HCT116 (cell line): ENCODE results near the gene PLCB1. TPM values are rescaled to one million over a fixed set of nuclear protein-coding genes. Genes with fewer than 3 reads are reported as not detected.

Experiments used
- ATAC-seq: fragments of 200-7000 bp; cut with Tn5 transposase; 2 replicates; pipeline ENCODE4 v1.9.1; 2020; ENCODE audit warnings: mild to moderate bottlenecking, moderate library complexity
- BruUV-seq: library from RNA; stranded (reverse); fragments of 400-500 nt; replicated peaks from 2 replicates; lab custom pipeline; 2021; lab: Mats Ljungman, UMichigan
- CTCF ChIA-PET: fragments of 300-600 bp; sonication (Branson Sonifier 250); formaldehyde crosslinking; loops from one replicate; lab custom pipeline; 2021; ENCODE audit warnings: antibody characterized with exemption; lab: Charles Lee
- POLR2A ChIA-PET: fragments of 300-600, 350-600 bp; sonication (Branson Sonifier 250); formaldehyde crosslinking; loops from one replicate; lab custom pipeline; 2021; ENCODE audit warnings: antibody characterized with exemption; lab: Charles Lee
- RAD21 ChIA-PET, 2 experiments: fragments of 300-600 bp; sonication (Branson Sonifier 250); formaldehyde crosslinking; loops; one replicate each; lab custom pipeline; 2023; ENCODE audit warnings: low total read pairs in 2 of 2; ENCODE audit not compliant: uncharacterized antibody in 2 of 2, unreplicated experiment in 2 of 2, low non-redundant PET in 1 of 2; lab: Charles Lee
- DNase-seq: peaks from one replicate; pipeline ENCODE4 v3.0.0-alpha.2; 2010; ENCODE audit warnings: low read depth, low spot score
- H2AFZ ChIP-seq: fragments of 200-600 bp; shearing (Covaris generic), sonication (generic); 2 replicates; pipeline ENCODE4 v1.6.1; 2017; ENCODE audit warnings: low read depth, mixed run types, mixed read lengths, antibody characterized with exemption, low read length; ENCODE audit not compliant: poor library complexity, severe bottlenecking
- H3K27ac ChIP-seq: 2 replicates; pipeline ENCODE4 v1.5.1; 2012; ENCODE audit warnings: low read depth, low read length
- H3K27me3 ChIP-seq: fragments of 200-600 bp; sonication (generic); 2 replicates; pipeline ENCODE4 v1.6.1; 2016; ENCODE audit warnings: mixed run types, low read length, mixed read lengths; ENCODE audit not compliant: insufficient read depth
- H3K36me3 ChIP-seq, 2 experiments: fragments of 200-500 bp in 1 of 2; fragments of 200-600 bp in 1 of 2; sonication (Bioruptor generic) in 1 of 2; sonication (generic) in 1 of 2; 2 replicates each; pipeline versions ENCODE4 v1.5.1 to v1.6.1; 2014 to 2016; ENCODE audit warnings: low read length in 2 of 2, inconsistent platforms in 1 of 2, mixed read lengths in 1 of 2, mixed run types in 1 of 2; ENCODE audit not compliant: insufficient read depth in 2 of 2, control insufficient read depth in 1 of 2
- H3K4me1 ChIP-seq, 2 experiments: fragments of 200-600 bp in 1 of 2; sonication (generic) in 1 of 2; 2 replicates each; pipeline versions ENCODE4 v1.5.1 to v1.6.1; 2012 to 2017; ENCODE audit warnings: low read length in 2 of 2, inconsistent platforms in 1 of 2, mild to moderate bottlenecking in 1 of 2, mixed read lengths in 1 of 2, mixed run types in 1 of 2, moderate library complexity in 1 of 2; ENCODE audit not compliant: insufficient read depth in 2 of 2, control insufficient read depth in 1 of 2
- H3K4me2 ChIP-seq: fragments of 200-600 bp; sonication (generic); 2 replicates; pipeline ENCODE4 v1.6.1; 2017; ENCODE audit warnings: mixed run types, low read length, mixed read lengths
- H3K4me3 ChIP-seq, 2 experiments: fragments of 200-600 bp in 1 of 2; sonication (generic) in 1 of 2; replicated peaks in 1 of 2; 2 replicates each; pipeline ENCODE4 v1.5.1; 2011 to 2016; ENCODE audit warnings: low read length in 2 of 2, control low read depth in 1 of 2, low read depth in 1 of 2, mild to moderate bottlenecking in 1 of 2, mixed read lengths in 1 of 2, mixed run types in 1 of 2
- H3K79me2 ChIP-seq: fragments of 200-600 bp; sonication (generic); 2 replicates; pipeline ENCODE4 v1.6.1; 2017; ENCODE audit warnings: mild to moderate bottlenecking, mixed run types, low read length, moderate library complexity, mixed read lengths; ENCODE audit not compliant: insufficient read depth
- H3K9ac ChIP-seq: fragments of 200-600 bp; sonication (generic); 2 replicates; pipeline ENCODE4 v1.6.1; 2016; ENCODE audit warnings: low read length, mixed read lengths
- H3K9me2 ChIP-seq: fragments of 200-600 bp; sonication (generic), shearing (Covaris generic); 2 replicates; pipeline ENCODE4 v1.6.1; 2017; ENCODE audit warnings: mixed run types, mild to moderate bottlenecking, moderate library complexity; ENCODE audit not compliant: insufficient read depth
- H3K9me3 ChIP-seq, 2 experiments: fragments of 200-500 bp in 1 of 2; fragments of 200-600 bp in 1 of 2; sonication (Bioruptor generic) in 1 of 2; sonication (generic) in 1 of 2; 2 replicates each; pipeline ENCODE4 v1.6.1; 2014 to 2017; ENCODE audit warnings: low read length in 2 of 2, mixed read lengths in 2 of 2, inconsistent platforms in 1 of 2, low read depth in 1 of 2, mild to moderate bottlenecking in 1 of 2, mixed run types in 1 of 2, moderate library complexity in 1 of 2; ENCODE audit not compliant: control insufficient read depth in 1 of 2, insufficient read depth in 1 of 2
- H4K20me1 ChIP-seq: fragments of 200-600 bp; sonication (generic), shearing (Covaris generic); 2 replicates; pipeline ENCODE4 v1.6.1; 2017; ENCODE audit warnings: mixed run types, mild to moderate bottlenecking, moderate library complexity; ENCODE audit not compliant: insufficient read depth
- EGR1 ChIP-seq: IDR thresholded peaks from 2 replicates; pipeline ENCODE4 v1.6.1; 2012; ENCODE audit warnings: low read depth
- ELF1 ChIP-seq: IDR thresholded peaks from 2 replicates; pipeline ENCODE4 v1.6.1; 2012; ENCODE audit warnings: low read depth, borderline replicate concordance
- EZH2 ChIP-seq: fragments of 200-600 bp; sonication (generic); IDR thresholded peaks from 2 replicates; pipeline ENCODE4 v1.6.1; 2017; ENCODE audit warnings: antibody characterized with exemption, mixed run types
- EZH2phosphoT487 ChIP-seq: fragments of 200-600 bp; IDR thresholded peaks from 2 replicates; pipeline ENCODE4 v1.6.1; 2018; ENCODE audit warnings: antibody characterized with exemption, borderline replicate concordance
- FOSL1 ChIP-seq: IDR thresholded peaks from 2 replicates; pipeline ENCODE4 v1.6.1; 2012; ENCODE audit warnings: low read depth
- JUND ChIP-seq: IDR thresholded peaks from 2 replicates; pipeline ENCODE4 v1.6.1; 2012
- POLR2A ChIP-seq: IDR thresholded peaks from 2 replicates; pipeline ENCODE4 v1.7.0; 2011; ENCODE audit warnings: borderline replicate concordance; ENCODE audit not compliant: insufficient read depth, insufficient read length; ENCODE audit errors: extremely low read depth
- POLR2AphosphoS5 ChIP-seq: IDR thresholded peaks from 2 replicates; pipeline ENCODE4 v1.6.1; 2011; ENCODE audit warnings: mild to moderate bottlenecking, low read depth, low read length, moderate library complexity
- RAD21 ChIP-seq: IDR thresholded peaks from 2 replicates; pipeline ENCODE4 v1.6.1; 2012; ENCODE audit warnings: low read depth, mild to moderate bottlenecking
- SIN3A ChIP-seq: IDR thresholded peaks from 2 replicates; pipeline ENCODE4 v1.6.1; 2012; ENCODE audit warnings: low read depth
- SRF ChIP-seq: IDR thresholded peaks from 2 replicates; pipeline ENCODE4 v1.6.1; 2012; ENCODE audit warnings: low read depth
- TCF7L2 ChIP-seq: IDR thresholded peaks from 2 replicates; pipeline ENCODE4 v1.7.0; 2011; ENCODE audit warnings: borderline replicate concordance, inconsistent platforms; ENCODE audit not compliant: insufficient read depth, insufficient read length; ENCODE audit errors: extremely low read depth
- YY1 ChIP-seq: IDR thresholded peaks from 2 replicates; pipeline ENCODE4 v1.6.1; 2011; ENCODE audit warnings: low read length, low read depth, moderate library complexity, mild to moderate bottlenecking; ENCODE audit not compliant: insufficient replicate concordance; ENCODE audit errors: extremely low read depth
- ZFX ChIP-seq: fragments of 450-650 bp; IDR thresholded peaks from 2 replicates; pipeline ENCODE4 v1.6.1; 2017
- ZNF274 ChIP-seq: fragments of 200-500 bp; sonication (Bioruptor generic); IDR thresholded peaks from 2 replicates; pipeline ENCODE4 v1.6.1; 2014; ENCODE audit warnings: mild to moderate bottlenecking, low read depth, low read length, inconsistent platforms
- intact Hi-C: fragments of 100-400 bp; cut with micrococcal nuclease; formaldehyde crosslinking; loops from 2 replicates; pipeline ENCODE4 v1.10.0; 2022
- total RNA-seq: library from RNA; stranded (reverse); gene quantifications from one replicate; pipeline ENCODE4 v1.2.1, GENCODE V29; 2021; ENCODE audit not compliant: unreplicated experiment
- TF ChIP-seq, protein P1 (sequence below): IDR thresholded peaks from 2 replicates; pipeline ENCODE4 v1.6.1; 2012
- TF ChIP-seq, protein P2 (sequence below): IDR thresholded peaks from 2 replicates; pipeline ENCODE4 v1.6.1; 2011; ENCODE audit warnings: mild to moderate bottlenecking, low read length, moderate library complexity; ENCODE audit not compliant: insufficient replicate concordance; ENCODE audit errors: extremely low read depth
- TF ChIP-seq, protein P3 (sequence below): IDR thresholded peaks from 2 replicates; pipeline ENCODE4 v1.6.1; 2012; ENCODE audit warnings: low read depth
- TF ChIP-seq, protein P4 (sequence below), 3 experiments: fragments of 200-600 bp in 1 of 3; sonication (generic) in 1 of 3; IDR thresholded peaks in 2 of 3; conservative IDR thresholded peaks in 1 of 3; 2 replicates each; pipeline ENCODE4 v1.5.1; 2012 to 2017; ENCODE audit warnings: low read depth in 2 of 3, low read length in 2 of 3, antibody characterized with exemption in 1 of 3, borderline replicate concordance in 1 of 3, control low read depth in 1 of 3, mild to moderate bottlenecking in 1 of 3, mixed read lengths in 1 of 3, mixed run types in 1 of 3, moderate library complexity in 1 of 3; ENCODE audit not compliant: insufficient read depth in 1 of 3

Gene PLCB1
- total RNA-seq, 1 experiment from 2014 or later, result 15.8 TPM

- no peak for TF ChIP-seq SRF
- TF ChIP-seq EZH2, result no peak
- no peak for TF ChIP-seq YY1
- no peak for TF ChIP-seq ELF1
- TF ChIP-seq, protein P1, sequence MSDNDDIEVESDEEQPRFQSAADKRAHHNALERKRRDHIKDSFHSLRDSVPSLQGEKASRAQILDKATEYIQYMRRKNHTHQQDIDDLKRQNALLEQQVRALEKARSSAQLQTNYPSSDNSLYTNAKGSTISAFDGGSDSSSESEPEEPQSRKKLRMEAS, result no peak
- no peak for TF ChIP-seq ZFX
- no peak for TF ChIP-seq FOSL1
- TF ChIP-seq ZNF274, result no peak
- no peak for TF ChIP-seq JUND
- TF ChIP-seq, all 23 proteins: peak for 0
These were observed 338.1 kb downstream of the PLCB1 start (continued) for GRCh38 chr20:8470156-8470555.

GRCh38 chr20:8471465-8471864 is 339.4 kb downstream of the PLCB1 start:
- Histone ChIP-seq H4K20me1 (no peaks in the 10 kb centered on the region), H3K27ac (no peak overlapping the region), H3K9me3 (no peaks in the 10 kb centered on the region), H2AFZ (no peak overlapping the region), H3K27me3 (no peaks in the 10 kb centered on the region), H3K36me3 (no peaks in the 10 kb centered on the region), H3K79me2 (no peaks in the 10 kb centered on the region), H3K9me2 (no peaks in the 10 kb centered on the region), H3K4me1 (no peaks in the 10 kb centered on the region), H3K4me2 (no peak overlapping the region), H3K4me3 (no peak overlapping the region), H3K9ac (no peak overlapping the region)
- ChIA-PET RAD21 (no interaction called here), CTCF (no interaction called here), POLR2A (no interaction called here)
- BruUV-seq, result no TSS peak
- ATAC-seq (no peak), DNase-seq (no peak)
- intact Hi-C loops, result no loop called here
- TF ChIP-seq, protein P2, sequence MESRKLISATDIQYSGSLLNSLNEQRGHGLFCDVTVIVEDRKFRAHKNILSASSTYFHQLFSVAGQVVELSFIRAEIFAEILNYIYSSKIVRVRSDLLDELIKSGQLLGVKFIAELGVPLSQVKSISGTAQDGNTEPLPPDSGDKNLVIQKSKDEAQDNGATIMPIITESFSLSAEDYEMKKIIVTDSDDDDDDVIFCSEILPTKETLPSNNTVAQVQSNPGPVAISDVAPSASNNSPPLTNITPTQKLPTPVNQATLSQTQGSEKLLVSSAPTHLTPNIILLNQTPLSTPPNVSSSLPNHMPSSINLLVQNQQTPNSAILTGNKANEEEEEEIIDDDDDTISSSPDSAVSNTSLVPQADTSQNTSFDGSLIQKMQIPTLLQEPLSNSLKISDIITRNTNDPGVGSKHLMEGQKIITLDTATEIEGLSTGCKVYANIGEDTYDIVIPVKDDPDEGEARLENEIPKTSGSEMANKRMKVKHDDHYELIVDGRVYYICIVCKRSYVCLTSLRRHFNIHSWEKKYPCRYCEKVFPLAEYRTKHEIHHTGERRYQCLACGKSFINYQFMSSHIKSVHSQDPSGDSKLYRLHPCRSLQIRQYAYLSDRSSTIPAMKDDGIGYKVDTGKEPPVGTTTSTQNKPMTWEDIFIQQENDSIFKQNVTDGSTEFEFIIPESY, result no peak
- TF ChIP-seq JUND, result no peak
- TF ChIP-seq YY1, result no peak
- TF ChIP-seq EGR1, result no peak
- TF ChIP-seq, protein P3, sequence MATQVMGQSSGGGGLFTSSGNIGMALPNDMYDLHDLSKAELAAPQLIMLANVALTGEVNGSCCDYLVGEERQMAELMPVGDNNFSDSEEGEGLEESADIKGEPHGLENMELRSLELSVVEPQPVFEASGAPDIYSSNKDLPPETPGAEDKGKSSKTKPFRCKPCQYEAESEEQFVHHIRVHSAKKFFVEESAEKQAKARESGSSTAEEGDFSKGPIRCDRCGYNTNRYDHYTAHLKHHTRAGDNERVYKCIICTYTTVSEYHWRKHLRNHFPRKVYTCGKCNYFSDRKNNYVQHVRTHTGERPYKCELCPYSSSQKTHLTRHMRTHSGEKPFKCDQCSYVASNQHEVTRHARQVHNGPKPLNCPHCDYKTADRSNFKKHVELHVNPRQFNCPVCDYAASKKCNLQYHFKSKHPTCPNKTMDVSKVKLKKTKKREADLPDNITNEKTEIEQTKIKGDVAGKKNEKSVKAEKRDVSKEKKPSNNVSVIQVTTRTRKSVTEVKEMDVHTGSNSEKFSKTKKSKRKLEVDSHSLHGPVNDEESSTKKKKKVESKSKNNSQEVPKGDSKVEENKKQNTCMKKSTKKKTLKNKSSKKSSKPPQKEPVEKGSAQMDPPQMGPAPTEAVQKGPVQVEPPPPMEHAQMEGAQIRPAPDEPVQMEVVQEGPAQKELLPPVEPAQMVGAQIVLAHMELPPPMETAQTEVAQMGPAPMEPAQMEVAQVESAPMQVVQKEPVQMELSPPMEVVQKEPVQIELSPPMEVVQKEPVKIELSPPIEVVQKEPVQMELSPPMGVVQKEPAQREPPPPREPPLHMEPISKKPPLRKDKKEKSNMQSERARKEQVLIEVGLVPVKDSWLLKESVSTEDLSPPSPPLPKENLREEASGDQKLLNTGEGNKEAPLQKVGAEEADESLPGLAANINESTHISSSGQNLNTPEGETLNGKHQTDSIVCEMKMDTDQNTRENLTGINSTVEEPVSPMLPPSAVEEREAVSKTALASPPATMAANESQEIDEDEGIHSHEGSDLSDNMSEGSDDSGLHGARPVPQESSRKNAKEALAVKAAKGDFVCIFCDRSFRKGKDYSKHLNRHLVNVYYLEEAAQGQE, result no peak
- no peak for TF ChIP-seq SRF
- no peak for TF ChIP-seq ZNF274
- TF ChIP-seq TCF7L2, result no peak
- no peak for TF ChIP-seq POLR2A
- no peak for TF ChIP-seq RAD21
- TF ChIP-seq, protein P4, sequence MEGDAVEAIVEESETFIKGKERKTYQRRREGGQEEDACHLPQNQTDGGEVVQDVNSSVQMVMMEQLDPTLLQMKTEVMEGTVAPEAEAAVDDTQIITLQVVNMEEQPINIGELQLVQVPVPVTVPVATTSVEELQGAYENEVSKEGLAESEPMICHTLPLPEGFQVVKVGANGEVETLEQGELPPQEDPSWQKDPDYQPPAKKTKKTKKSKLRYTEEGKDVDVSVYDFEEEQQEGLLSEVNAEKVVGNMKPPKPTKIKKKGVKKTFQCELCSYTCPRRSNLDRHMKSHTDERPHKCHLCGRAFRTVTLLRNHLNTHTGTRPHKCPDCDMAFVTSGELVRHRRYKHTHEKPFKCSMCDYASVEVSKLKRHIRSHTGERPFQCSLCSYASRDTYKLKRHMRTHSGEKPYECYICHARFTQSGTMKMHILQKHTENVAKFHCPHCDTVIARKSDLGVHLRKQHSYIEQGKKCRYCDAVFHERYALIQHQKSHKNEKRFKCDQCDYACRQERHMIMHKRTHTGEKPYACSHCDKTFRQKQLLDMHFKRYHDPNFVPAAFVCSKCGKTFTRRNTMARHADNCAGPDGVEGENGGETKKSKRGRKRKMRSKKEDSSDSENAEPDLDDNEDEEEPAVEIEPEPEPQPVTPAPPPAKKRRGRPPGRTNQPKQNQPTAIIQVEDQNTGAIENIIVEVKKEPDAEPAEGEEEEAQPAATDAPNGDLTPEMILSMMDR (IDR thresholded peaks at IDR 0.05 in 2 of 3, conservative IDR thresholded peaks at IDR 0.05 in 1 of 3; ENCODE audit: borderline replicate concordance in 1 of 3, insufficient read depth in 1 of 3, low read depth in 2 of 3, low read length in 2 of 3), result no peak
- TF ChIP-seq EZH2phosphoT487, result no peak
- TF ChIP-seq POLR2AphosphoS5, result no peak
- no peak for TF ChIP-seq SIN3A
- TF ChIP-seq EZH2, result no peak
